CD4-positive, alpha-beta T cell treated with Interleukin-21 for 1 hour (primary cell): ENCODE data around the gene GAST.
"Not testable (repeated sequence)": the region's sequence is repeated elsewhere in the genome, so short reads cannot be mapped to it uniquely, and the experiment has no call there.

ENCODE experiments used
- DNase-seq: peaks from one replicate; pipeline ENCODE4 v3.0.0-alpha.2; 2020

GAST gene

DNA sequence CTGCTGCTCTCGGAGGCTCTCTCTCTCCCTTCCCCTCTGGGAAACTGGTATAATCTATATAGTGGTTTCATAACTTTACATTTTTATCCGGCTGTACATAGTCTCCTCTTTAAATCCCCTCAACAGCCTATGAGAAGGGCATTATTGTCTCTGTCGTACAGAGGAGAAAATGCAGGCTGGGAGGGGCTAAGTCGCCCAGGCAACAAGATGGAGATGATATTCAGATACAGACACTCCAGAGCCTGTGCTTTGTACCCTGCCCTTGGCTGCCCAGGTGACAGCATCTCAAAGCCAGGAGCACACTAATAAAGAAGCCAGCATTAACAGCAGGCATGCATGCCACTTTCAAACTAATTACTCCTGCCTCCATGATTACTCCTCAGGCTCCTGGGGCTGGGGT lies 28.1 kb upstream of the GAST start:
- no peak for DNase-seq

DNA sequence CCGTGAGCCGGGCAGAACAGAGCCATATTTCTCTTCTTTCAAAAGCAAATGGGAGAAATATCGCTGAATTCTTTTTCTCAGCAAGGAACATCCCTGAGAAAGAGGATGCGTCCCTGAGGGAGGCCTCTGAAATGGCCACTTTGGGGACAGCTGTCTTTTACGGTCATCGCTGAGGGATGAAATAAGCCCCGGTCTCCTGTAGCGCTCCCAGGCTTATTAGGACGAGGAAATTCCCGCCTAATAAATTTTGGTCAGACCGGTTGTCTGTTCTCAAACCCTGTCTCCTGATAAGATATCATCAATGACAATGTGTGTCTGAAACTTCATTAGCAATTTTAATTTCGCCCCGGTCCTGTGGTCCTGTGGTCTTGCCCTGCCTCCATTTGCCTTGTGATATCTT lies 26.4 kb upstream of the GAST start:
- DNase-seq = not testable (repeated sequence)

DNA sequence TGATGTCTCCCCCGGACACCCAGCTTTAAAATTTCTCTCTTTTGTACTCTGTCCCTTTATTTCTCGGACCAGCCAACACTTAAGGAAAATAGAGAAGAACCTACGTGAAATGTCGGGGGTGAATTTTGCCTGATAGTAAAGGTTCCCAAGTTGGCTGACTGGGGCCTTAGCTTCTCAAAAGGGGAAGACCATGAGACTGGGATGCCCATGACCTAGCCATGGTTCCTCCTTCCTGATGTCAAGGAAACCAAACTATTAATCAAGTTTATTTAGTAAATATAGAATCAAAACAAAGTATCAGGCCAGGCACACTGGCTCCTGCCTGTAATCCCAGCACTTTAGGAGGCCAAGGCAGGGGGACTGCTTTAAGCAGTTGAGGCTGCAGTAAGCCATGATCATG lies 25.9 kb upstream of the GAST start:
- DNase-seq = no peak

DNA sequence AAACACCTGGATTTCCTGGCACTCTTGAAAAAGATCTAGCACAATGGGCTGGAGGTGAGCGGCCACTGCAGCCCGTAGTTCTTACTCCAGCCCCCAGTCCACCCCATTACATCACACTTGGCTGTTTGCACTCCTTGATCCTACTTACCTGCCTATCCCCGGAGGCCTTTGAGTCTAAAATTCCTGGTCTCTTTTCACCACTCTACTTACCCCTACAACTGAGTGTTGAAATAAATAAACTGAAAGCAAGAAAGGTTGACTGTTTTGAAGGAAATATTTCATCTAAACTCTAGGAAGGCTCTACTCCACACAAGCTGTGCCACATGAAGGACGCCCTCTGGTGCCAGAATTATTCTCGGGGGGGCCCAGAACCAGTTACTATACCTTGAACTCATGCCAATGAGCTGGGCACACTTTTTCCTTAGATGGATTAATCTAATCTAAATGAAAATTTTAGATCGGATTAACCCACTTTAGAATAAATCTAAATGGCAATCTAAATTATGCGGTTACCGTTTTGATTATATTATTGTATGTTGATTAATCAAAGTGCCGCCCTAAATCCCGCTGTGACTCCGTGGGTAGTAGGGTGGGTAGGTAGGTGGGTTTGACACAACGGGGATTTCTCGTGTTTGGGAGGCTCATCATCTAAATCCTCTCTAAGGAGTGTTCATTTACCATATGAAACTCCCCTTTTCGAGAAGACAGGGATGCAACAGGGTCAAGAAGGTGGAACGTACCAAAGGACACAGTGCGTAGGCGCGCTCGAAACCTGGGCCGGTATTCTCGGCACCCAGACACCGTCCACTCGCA lies 24.1 kb upstream of the GAST start:
- DNase-seq = peak; percentile 80

DNA sequence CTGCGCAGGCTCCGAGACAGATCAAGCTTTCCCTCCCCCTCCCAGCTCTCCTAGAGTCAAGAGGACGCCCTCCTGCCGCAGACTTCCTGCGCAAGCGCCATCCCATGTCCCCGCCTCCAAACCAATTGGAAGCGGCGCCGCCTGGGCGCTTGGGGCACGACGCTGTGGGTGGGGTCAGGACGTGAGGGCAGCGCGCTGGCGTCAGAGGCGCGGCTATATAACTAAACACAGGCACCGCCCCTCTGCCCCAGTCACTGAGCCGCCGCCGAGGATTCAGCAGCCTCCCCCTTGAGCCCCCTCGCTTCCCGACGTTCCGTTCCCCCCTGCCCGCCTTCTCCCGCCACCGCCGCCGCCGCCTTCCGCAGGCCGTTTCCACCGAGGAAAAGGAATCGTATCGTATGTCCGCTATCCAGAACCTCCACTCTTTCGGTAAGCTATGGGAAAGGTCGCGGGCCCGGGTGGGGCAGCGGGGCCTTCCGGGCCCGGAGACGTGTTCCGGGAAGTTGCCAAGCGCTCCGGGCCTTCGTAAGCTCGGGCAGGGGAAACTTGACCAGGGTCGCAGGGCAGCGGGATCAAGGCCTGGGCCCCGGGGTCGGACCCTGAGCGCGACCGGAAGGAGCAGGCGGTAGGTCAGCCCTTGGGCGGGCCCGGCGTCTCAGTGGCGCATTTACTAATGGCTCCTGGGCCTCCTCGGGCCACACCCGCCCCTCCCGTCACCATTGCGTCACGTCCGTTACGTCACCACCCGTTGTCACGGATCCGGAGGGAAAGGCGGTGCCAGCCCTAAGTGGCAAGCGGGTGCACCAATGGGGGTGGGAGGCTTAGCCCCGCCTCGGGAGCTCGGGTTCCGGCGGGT lies 23.3 kb upstream of the GAST start, which contains the start of gene EIF1:
Gene EIF1 (plus strand): TSS at position 245 of the 856 bp plus-strand sequence. CDS start 154 bp downstream, at position 399.
- DNase-seq = peak; percentile 100

DNA sequence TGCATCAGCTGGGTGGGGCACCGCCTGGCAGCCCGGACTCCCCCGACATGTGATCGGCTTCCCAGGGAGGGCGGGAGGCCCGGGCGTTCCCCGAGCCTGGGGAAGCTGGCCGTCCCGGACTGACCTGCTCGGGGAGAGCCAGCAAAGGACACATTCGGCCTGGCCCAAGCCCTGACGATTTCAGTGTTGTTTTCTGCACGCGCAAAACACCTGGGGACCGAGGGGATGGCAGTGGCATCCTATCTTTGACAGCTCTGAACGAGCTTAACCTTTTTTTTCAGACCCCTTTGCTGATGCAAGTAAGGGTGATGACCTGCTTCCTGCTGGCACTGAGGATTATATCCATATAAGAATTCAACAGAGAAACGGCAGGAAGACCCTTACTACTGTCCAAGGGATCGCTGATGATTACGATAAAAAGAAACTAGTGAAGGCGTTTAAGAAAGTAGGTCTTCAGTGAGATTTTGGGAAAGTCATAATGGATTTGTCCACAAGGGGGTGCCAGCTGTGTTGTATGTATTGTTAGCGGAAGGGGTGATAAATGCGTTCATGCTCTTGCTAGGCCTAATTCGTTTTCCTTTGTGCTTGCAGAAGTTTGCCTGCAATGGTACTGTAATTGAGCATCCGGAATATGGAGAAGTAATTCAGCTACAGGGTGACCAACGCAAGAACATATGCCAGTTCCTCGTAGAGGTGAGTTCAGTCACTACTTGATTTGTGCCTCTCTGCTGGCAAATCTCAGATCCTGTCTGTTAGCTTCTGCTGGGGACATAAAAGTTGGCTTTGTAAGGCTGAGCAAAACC lies 22.4 kb upstream of the GAST start:
- peak; percentile 75 for DNase-seq

DNA sequence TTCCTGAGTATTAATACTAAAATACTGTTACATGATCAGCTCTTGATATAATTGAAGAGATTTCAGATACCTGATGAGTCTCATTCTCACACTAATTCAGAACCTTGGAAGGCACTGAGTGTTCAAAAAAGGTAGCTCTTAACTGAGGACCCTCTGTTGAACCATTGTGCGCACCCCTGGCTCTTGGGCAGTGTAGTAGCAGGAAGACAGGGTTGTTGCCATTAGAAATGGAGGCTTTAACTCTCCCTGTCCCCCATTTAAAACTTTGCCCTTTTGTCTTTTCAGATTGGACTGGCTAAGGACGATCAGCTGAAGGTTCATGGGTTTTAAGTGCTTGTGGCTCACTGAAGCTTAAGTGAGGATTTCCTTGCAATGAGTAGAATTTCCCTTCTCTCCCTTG lies 21.6 kb upstream of the GAST start:
- no peak for DNase-seq

DNA sequence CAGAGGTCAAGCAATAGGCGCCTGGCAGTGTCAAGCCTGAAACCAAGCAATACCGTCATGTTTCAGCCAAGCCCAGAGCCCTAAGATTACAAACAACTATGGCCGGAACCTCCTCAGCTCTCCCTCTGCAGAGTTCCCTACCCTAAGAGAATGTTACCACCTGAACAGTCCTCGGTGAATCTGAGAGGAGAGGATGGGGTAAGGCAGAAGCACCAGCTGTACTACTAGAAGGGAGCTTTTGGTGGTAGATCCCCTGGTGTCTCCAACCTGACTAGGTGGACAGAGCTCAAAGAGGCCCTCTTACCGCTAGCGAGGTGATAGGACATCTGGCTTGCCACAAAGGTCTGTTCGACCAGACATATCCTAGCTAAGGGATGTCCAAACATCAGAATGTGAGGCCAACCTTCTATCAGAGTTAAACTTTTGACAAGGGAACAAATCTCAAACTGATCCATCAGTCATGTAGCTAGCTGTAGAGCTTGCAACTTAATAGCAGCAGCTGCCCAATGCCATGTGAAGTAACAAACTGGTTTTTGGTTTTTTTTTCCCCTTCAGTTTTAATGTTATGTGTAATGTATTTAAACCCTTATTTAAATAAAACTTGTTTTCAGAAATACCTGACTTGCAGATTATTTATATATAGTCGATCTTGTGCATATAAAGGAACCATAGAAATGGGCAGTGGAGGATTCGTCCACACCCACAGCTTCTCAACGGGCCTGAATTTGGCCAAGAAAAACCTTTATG lies 20.9 kb upstream of the GAST start:
- peak; percentile 46 for DNase-seq

DNA sequence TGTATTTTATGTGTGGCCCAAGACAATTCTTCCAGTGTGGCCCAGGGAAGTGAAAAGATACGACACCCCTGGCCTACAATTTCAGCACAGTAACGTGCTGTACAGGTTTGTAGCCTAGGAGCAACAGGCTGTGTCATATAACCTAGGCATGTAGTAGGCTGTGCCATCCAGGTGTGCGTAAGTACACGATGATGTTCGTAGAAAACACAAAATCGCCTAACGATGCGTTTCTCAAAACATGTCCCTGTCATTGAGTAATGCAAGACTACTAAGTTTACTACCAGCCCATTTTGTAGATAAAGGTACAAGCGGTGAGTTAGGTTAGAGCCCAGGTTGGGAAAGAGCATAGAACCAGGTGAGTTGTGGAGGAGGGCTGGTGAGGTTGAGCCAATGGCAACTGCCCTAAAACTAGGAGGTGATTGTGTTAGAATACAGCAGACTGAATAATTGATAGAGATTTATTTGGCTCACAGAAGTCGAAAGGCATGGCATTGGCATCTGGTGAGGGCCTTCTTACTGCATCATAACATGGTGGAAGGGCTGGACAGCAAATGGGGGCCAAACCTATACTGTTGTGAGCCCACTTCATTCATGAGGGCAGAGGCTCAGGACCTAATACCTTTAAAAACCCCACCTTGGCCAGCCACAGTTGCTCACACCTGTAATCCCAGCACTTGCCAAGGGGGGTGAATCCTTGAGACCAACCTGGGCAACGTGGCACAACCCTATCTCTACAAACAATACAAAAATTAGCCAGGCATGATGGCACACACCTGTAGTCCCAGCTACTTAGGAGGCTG lies 19.2 kb upstream of the GAST start:
- peak; percentile 42 for DNase-seq

DNA sequence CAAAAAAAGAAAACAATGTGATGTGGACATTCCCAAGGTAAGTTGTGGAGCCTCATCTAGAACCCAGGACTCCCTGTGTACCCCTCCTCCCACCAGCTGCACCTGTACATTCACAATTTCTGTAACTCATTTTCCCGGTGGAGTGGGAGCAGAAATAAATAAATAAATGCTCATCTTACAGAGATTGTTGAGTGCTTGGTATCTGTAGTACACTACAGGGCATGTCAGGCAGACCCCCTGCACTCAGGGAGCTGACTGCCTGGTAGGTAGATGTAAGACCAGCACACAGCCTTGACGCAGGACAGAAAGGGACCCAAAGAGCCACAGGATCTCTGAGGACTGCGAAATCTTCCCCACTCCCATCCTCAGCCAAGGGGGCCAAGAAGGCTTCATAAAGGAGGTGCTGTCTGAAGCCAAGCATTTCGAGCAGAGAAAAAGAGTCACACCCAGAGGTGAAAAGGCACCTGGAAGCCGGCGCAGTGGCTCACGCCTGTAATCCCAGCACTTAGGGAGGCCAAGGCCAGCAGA lies 16.9 kb upstream of the GAST start:
- no peak for DNase-seq

DNA sequence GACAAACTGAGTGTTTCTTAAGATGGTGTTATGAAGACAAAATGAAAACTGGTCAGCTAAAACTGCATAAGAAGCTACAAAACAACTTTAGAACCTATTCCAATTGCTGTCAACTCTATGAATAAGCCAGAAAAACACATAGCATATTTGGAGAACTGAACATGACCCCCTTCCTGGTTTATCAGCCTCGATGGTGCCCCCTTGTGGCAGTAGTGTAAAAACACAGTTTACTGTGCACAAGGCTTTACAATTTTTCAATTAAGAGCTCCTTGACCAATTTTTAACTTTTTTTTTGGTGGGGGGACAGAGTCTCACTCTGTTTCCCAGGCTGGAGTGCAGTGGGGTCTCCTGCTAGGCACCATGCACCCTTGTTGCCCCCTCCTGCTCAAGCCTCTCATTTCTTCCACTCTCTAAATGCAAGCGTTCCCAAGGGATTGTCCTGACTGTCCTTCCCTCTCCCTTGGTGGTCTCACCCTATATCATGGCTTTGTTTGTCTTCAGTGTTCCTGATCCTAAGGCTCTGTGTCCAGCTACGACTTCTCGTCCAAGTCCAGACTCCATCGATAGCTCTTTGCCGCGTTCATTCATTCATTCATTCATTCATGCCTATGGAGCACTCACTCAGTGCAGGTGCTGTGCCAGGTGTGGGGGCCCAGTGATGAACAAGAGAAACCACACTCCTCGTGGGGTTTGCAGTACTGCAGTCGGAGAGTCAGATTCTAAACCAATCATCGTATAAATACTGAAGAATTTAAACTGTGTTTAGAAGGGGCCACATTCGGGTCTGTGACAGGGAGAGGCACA lies 16.0 kb upstream of the GAST start:
- DNase-seq = peak; percentile 84

DNA sequence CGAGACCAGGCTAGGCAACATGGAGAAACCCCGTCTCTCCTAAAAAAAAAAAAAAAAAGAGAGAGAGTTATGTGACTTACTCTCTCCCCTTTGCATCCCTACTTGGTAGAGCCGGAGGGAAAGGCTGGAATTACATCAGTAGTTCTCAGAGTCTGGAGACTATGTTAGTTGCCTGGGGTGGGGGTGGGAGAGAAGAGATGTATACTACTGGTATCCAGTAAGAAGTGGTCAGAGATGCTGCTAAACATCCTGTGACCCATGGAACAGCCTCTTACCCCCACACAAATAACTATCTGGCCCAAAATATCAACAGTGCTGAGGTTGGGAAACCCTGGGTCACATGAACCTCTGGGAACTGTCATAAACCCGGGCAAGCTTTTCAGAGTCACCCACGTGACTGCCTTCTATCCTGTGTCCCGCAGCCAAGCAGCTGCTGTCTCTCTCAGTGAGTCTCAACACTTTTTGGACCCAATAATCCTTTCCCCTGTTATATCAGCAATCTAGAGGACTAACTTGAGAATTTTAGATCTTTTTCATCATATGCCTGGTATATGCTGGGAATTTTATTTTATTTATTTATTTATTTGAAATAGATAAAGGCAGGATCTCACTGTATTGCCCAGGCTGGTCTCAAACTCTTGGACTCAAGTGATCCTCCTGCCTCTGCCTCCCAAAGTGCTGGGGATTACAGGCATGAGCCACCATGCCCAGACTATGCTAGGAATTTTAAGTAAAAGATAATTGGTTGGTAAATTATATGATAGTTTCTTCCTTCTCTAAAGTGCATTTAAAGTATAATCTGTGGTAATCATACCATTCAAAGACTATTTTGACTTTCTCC lies 14.8 kb upstream of the GAST start:
- no peak for DNase-seq

DNA sequence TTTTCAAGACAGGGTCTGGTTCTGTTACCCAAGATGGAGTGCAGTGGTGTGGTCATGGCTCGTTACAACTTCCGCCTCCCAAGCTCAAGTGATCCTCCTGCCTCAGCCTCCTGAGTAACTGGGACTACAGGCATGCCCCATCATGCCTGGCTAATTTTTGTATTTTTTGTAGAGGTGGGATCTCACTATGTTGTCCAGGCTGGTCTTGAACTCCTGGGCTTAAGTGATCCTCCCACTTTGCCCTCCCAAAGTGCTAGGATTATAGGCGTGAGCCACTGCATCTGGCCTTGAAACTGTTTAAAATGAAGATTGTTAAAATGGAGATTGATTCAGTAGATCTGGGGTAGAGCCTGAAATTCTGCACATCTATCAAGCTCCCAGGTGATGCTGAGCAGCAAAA lies 11.3 kb upstream of the GAST start:
- DNase-seq = not testable (repeated sequence)

DNA sequence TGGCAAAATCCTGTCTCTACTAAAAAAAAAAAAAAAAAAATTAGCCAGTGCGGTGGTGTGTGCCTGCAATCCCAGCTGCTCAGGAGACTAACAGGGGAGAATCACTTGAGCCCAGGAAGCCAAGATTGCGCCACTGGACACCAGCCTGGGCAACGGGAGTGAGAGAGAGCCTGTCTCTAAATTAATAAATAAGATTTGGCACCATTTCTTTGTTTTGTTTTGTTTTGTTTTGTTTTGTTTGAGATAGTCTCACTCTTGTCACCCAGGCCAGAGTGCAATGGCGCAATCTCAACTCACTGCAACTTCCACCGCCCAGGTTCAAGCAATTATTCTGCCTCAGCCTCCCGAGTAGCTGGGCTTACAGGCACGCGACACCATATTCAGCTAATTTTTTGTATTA lies 9.4 kb upstream of the GAST start:
- DNase-seq = no peak

DNA sequence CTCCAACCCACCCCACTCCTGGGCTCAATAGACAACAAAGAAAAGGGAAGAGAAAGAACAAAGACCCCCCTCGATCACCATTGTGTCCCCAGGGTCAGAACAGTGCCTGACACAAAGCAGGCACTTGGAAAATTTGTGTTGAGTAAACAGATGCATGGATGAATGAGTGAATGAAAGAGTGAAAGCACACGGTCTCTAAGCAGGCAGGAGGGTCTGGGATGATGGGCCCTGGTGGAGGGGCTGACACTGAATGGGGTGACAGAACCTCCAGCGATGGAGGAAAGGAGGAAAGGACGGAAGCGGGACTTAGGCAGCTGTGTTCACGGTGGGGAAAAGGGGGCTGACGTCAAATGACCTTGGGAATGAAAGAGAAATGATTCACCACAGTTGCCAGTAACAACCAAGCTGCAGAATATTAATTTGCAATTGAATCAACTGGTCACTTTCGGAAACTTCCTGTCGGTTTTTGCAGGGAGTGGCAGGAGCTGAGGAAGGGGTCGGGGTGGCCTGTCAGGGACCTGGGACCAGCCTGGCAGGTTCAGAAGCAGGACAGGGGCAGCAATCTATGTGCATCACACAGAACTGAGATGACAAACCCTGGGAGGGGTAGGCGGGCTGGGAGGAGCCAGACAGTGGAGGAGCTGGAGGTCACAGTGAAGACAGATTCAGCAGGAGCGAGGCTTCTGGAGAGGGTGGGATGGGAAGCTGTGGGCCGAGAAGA lies 6.7 kb upstream of the GAST start:
- no peak for DNase-seq

DNA sequence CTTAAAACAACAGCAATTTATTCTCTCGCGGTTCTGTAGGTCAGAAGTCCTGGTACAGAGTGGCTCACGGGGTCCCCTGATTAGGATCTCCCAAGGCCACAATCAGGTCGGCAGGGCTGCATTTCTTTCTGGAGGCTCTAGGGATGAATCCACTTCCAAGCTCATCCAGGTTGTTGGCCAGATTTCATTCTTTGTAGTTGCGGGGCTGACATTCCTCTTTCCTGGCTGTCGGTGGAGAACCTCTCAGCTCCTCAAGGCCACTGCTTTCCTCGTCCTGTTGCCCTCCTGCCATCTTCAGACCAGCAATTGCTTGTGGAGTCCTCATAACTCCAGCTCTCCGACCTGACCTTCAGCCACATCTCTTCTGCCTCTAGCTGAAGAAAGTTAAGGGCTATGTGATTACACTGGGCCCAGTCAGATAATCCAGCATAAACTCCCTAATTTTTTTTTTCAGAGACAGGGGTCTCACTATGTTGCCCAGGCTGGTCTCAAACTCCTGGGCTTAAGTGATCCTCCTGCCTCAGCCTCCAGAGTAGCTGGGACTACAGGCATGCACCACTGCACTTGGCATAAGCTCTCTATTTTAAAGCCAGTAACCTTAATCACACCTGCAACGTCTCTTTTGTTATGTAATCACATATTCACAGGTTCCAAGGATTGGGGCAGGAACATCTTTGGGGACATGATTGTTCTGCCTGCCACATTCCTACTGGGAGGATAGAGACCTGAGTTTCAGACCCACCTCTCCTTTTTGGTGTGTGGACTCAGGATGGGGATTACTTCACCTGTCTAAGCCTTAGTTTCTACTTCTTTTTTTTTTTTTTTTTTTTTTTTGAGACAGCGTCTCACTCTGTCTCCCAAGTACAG lies 4.1 kb upstream of the GAST start:
- no peak for DNase-seq

DNA sequence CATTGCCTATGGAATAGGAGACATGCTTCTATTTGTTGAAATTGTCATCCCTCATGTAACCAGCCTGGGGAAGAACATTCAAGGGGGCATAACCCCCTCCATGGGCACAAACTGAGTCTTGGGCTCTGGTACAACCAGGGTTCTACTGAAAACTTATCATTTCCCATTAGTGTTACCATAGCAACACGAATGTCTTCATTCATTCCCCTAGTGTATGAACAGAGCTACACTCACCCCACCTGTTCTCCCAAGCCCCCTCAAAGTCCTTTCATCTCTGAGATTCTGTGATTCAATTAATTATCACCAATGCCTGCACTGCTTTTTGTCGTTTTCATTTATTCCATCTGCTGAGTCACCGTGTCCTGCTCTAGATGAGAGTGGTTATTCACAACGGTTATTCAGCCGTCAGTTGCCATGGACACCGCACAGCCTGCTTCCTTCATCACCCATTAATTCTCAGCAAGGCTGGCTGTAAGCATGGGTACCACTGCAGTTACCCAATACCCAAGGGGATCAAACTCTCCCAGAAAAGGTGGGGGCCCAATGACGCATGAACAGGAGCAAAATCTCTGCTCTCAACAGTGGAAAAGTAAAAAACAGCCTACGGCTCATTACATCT lies 1.6 kb upstream of the GAST start:
- DNase-seq = no peak
